Activated CD8-positive, alpha-beta memory T cell treated with anti-CD3 and anti-CD28 coated beads, Interleukin-2, amount 10 ng/mL, durations not matched to agents 7 days and 5 days (primary cell): ENCODE results near the gene HLA-DPA1. TPM values are rescaled to one million over a fixed set of nuclear protein-coding genes. Genes with fewer than 3 reads are reported as not detected.

Source experiments
- ATAC-seq: fragments of 150-1000 bp; cut with Tn5 transposase; one replicate; pipeline ENCODE4 v1.10.0; 2021; ENCODE audit warnings: moderate library complexity
- CTCF ChIA-PET: fragments of 350-600 bp; sonication (Branson Sonifier 250); formaldehyde crosslinking; loops from one replicate; lab custom pipeline; 2021; ENCODE audit warnings: antibody characterized with exemption; lab: Charles Lee
- DNase-seq: peaks from one replicate; pipeline ENCODE4 v3.0.0-alpha.2; 2020
- H3K27ac Mint-ChIP-seq: one replicate; pipeline ENCODE4 v1.8.0; 2021; ENCODE audit warnings: mild to moderate bottlenecking, mixed read lengths
- H3K27me3 Mint-ChIP-seq: one replicate; pipeline ENCODE4 v1.8.0; 2021; ENCODE audit warnings: mixed read lengths
- H3K36me3 Mint-ChIP-seq: one replicate; pipeline ENCODE4 v1.8.0; 2021; ENCODE audit warnings: mild to moderate bottlenecking, mixed read lengths
- H3K4me1 Mint-ChIP-seq: one replicate; pipeline ENCODE4 v1.8.0; 2021; ENCODE audit warnings: mixed read lengths
- H3K4me3 Mint-ChIP-seq: one replicate; pipeline ENCODE4 v1.8.0; 2021; ENCODE audit warnings: mild to moderate bottlenecking, moderate library complexity, mixed read lengths
- H3K9me3 Mint-ChIP-seq: one replicate; pipeline ENCODE4 v1.8.0; 2022; ENCODE audit warnings: low read depth, mixed read lengths
- total RNA-seq, 2 experiments: library from RNA; stranded (reverse); gene quantifications; one replicate each; pipeline ENCODE4 v1.2.3, GENCODE V29; 2021

Gene HLA-DPA1
- total RNA-seq, 2 experiments from 2014 or later: 276 to 299 TPM

- peaks cover 84% of the 10 kb centered on the region for H3K27me3 Mint-ChIP-seq
- no peaks in the 10 kb centered on the region for H3K9me3 Mint-ChIP-seq
- no peaks in the 10 kb centered on the region for H3K4me1 Mint-ChIP-seq
- no peaks in the 10 kb centered on the region for H3K36me3 Mint-ChIP-seq
- H3K4me3 Mint-ChIP-seq: no peak overlapping the region
- DNase-seq (no peak), ATAC-seq (peak; percentile 33)
- CTCF ChIA-PET: interaction anchor here (0.9 to 3.0 kb wide), 7 partner anchors 13 to 78 kb away, joined by 3 to 19 read pairs (median 5); partner anchors contain the start of gene HLA-DPA1
- no peak overlapping the region for H3K27ac Mint-ChIP-seq
Measured at GRCh38 chr6:33049323-33050013, 24.0 kb downstream of the HLA-DPA1 start.

GRCh38 chr6:33040157-33040556, 33.3 kb downstream of the HLA-DPA1 start:
- H3K27me3 Mint-ChIP-seq: peaks cover 71% of the 10 kb centered on the region
- H3K4me3 Mint-ChIP-seq: no peak overlapping the region
- no peak for ATAC-seq
- H3K27ac Mint-ChIP-seq: no peak overlapping the region
- H3K4me1 Mint-ChIP-seq: no peaks in the 10 kb centered on the region
- H3K36me3 Mint-ChIP-seq: peaks cover 1% of the 10 kb centered on the region
- DNase-seq: no peak
- no peaks in the 10 kb centered on the region for H3K9me3 Mint-ChIP-seq
- CTCF ChIA-PET: interaction anchor here (1.0 kb wide), 1 partner anchor 26 kb away, joined by 3 read pairs; no protein-coding TSS in a partner anchor

- Mint-ChIP-seq H3K4me3 (no peak overlapping the region), H3K36me3 (peaks cover 9% of the 10 kb centered on the region), H3K9me3 (peaks cover 2% of the 10 kb centered on the region), H3K27ac (no peak overlapping the region), H3K4me1 (no peaks in the 10 kb centered on the region), H3K27me3 (peaks cover 66% of the 10 kb centered on the region)
- DNase-seq (no peak), ATAC-seq (no peak)
- CTCF ChIA-PET: interaction anchor here (0.7 to 1.9 kb wide), 3 partner anchors 13 to 161 kb away, joined by 3 to 7 read pairs (median 3); partner anchors contain the start of gene HLA-DPB1
Measured at GRCh38 chr6:33036535-33036934, 36.9 kb downstream of the HLA-DPA1 start.

GRCh38 chr6:33034554-33034953, 38.9 kb downstream of the HLA-DPA1 start:
- Mint-ChIP-seq H3K36me3 (peaks cover 11% of the 10 kb centered on the region), H3K4me3 (no peak overlapping the region), H3K4me1 (peaks cover 8% of the 10 kb centered on the region), H3K27me3 (peaks cover 59% of the 10 kb centered on the region), H3K27ac (no peak overlapping the region), H3K9me3 (peaks cover 2% of the 10 kb centered on the region)
- ATAC-seq (no peak), DNase-seq (no peak)
- CTCF ChIA-PET: no interaction called here

- peak overlapping the region; percentile 87 for H3K27ac Mint-ChIP-seq
- DNase-seq: no peak
- H3K4me1 Mint-ChIP-seq: peaks cover 30% of the 10 kb centered on the region
- peaks cover 11% of the 10 kb centered on the region for H3K36me3 Mint-ChIP-seq
- H3K9me3 Mint-ChIP-seq: peaks cover 4% of the 10 kb centered on the region
- CTCF ChIA-PET: interaction anchor here (1.7 kb wide), 1 partner anchor 61 kb away, joined by 4 read pairs; no protein-coding TSS in a partner anchor
- H3K4me3 Mint-ChIP-seq: no peak overlapping the region
- peaks cover 34% of the 10 kb centered on the region for H3K27me3 Mint-ChIP-seq
- no peak for ATAC-seq
Measured at GRCh38 chr6:33030245-33030644, 43.2 kb downstream of the HLA-DPA1 start.

- ATAC-seq (peak; percentile 98), DNase-seq (peak; percentile 76)
- Mint-ChIP-seq H3K9me3 (peaks cover 2% of the 10 kb centered on the region), H3K27ac (peak overlapping the region; percentile 87), H3K36me3 (peaks cover 10% of the 10 kb centered on the region), H3K4me1 (peaks cover 34% of the 10 kb centered on the region), H3K4me3 (peak overlapping the region; percentile 22), H3K27me3 (peaks cover 28% of the 10 kb centered on the region)
- CTCF ChIA-PET: interaction anchor here (1.0 to 1.7 kb wide), 9 partner anchors 11 to 219 kb away, joined by 3 to 6 read pairs (median 4); partner anchors contain the start of gene HLA-DPA1
Measured at GRCh38 chr6:33029328-33030184, 43.9 kb downstream of the HLA-DPA1 start.

GRCh38 chr6:33028220-33028849, 45.1 kb downstream of the HLA-DPA1 start:
- ATAC-seq: no peak
- peak overlapping the region; percentile 69 for H3K27ac Mint-ChIP-seq
- no peak for DNase-seq
- H3K27me3 Mint-ChIP-seq: peaks cover 21% of the 10 kb centered on the region
- H3K9me3 Mint-ChIP-seq: peaks cover 2% of the 10 kb centered on the region
- peaks cover 34% of the 10 kb centered on the region for H3K4me1 Mint-ChIP-seq
- CTCF ChIA-PET: interaction anchor here (0.6 to 1.7 kb wide), 9 partner anchors 9 to 220 kb away, joined by 3 to 6 read pairs (median 4); partner anchors contain the start of gene HLA-DPA1
- no peak overlapping the region for H3K4me3 Mint-ChIP-seq
- H3K36me3 Mint-ChIP-seq: peaks cover 5% of the 10 kb centered on the region

GRCh38 chr6:33024521-33024920, 48.9 kb downstream of the HLA-DPA1 start:
- peaks cover 2% of the 10 kb centered on the region for H3K36me3 Mint-ChIP-seq
- peaks cover 33% of the 10 kb centered on the region for H3K4me1 Mint-ChIP-seq
- DNase-seq (no peak), ATAC-seq (no peak)
- peaks cover 2% of the 10 kb centered on the region for H3K9me3 Mint-ChIP-seq
- no peak overlapping the region for H3K27ac Mint-ChIP-seq
- H3K4me3 Mint-ChIP-seq: no peak overlapping the region
- peaks cover 10% of the 10 kb centered on the region for H3K27me3 Mint-ChIP-seq
- CTCF ChIA-PET: no interaction called here

- Mint-ChIP-seq H3K27me3 (peaks cover 8% of the 10 kb centered on the region), H3K4me3 (no peak overlapping the region), H3K4me1 (peaks cover 33% of the 10 kb centered on the region), H3K9me3 (peaks cover 2% of the 10 kb centered on the region), H3K27ac (no peak overlapping the region), H3K36me3 (peaks cover 2% of the 10 kb centered on the region)
- CTCF ChIA-PET: interaction anchor here (1.0 kb wide), 1 partner anchor 38 kb away, joined by 3 read pairs; no protein-coding TSS in a partner anchor
- ATAC-seq (no peak), DNase-seq (no peak)
Measured at GRCh38 chr6:33023536-33023935, 49.9 kb downstream of the HLA-DPA1 start.

GRCh38 chr6:33021917-33022316, 51.5 kb downstream of the HLA-DPA1 start:
- H3K36me3 Mint-ChIP-seq: no peaks in the 10 kb centered on the region
- no peak overlapping the region for H3K4me3 Mint-ChIP-seq
- no peaks in the 10 kb centered on the region for H3K9me3 Mint-ChIP-seq
- no peak for DNase-seq
- H3K27ac Mint-ChIP-seq: no peak overlapping the region
- peaks cover 31% of the 10 kb centered on the region for H3K4me1 Mint-ChIP-seq
- peaks cover 9% of the 10 kb centered on the region for H3K27me3 Mint-ChIP-seq
- ATAC-seq: no peak
- CTCF ChIA-PET: no interaction called here

- no peaks in the 10 kb centered on the region for H3K36me3 Mint-ChIP-seq
- peak overlapping the region; percentile 56 for H3K27ac Mint-ChIP-seq
Measured at GRCh38 chr6:33019372-33019771, 54.1 kb downstream of the HLA-DPA1 start.

GRCh38 chr6:33018904-33019303, 54.5 kb downstream of the HLA-DPA1 start:
- CTCF ChIA-PET: interaction anchor here (0.7 to 3.0 kb wide), 7 partner anchors 9 to 230 kb away, joined by 3 to 9 read pairs (median 4); no protein-coding TSS in a partner anchor
- Mint-ChIP-seq H3K36me3 (no peaks in the 10 kb centered on the region), H3K4me1 (peaks cover 29% of the 10 kb centered on the region), H3K9me3 (no peaks in the 10 kb centered on the region), H3K27me3 (peaks cover 12% of the 10 kb centered on the region), H3K27ac (peak overlapping the region; percentile 64), H3K4me3 (peak overlapping the region; percentile 53)
- DNase-seq: peak; percentile 63
- peak; percentile 70 for ATAC-seq

More at GRCh38 chr6:33019372-33019771, 54.1 kb downstream of the HLA-DPA1 start:
- DNase-seq: no peak
- peaks cover 29% of the 10 kb centered on the region for H3K4me1 Mint-ChIP-seq
- peak overlapping the region; percentile 53 for H3K4me3 Mint-ChIP-seq
- ATAC-seq: peak; percentile 17
- H3K27me3 Mint-ChIP-seq: peaks cover 8% of the 10 kb centered on the region
- CTCF ChIA-PET: interaction anchor here (0.7 to 1.8 kb wide), 6 partner anchors 9 to 178 kb away, joined by 3 to 6 read pairs (median 4); no protein-coding TSS in a partner anchor
- no peaks in the 10 kb centered on the region for H3K9me3 Mint-ChIP-seq
